ENCODE results near the gene EML6.
A peak's percentile ranks its signal among the peaks of the same experiment; 100 is the strongest.

EML6 gene

GRCh38 chr2:55006306-55006705 is 282.8 kb downstream of the EML6 start:
- peak overlapping the region; percentile 17 to 79 (median 53) for H3K27ac Mint-ChIP-seq
- no peak overlapping the region for H3K4me3 Mint-ChIP-seq
- H3K9me3 Mint-ChIP-seq, result no peaks in the 10 kb centered on the region
- H3K27me3 Mint-ChIP-seq (ENCODE audit: low read depth), result no peaks in the 10 kb centered on the region
- H3K4me1 Mint-ChIP-seq, result peaks cover 77% of the 10 kb centered on the region
- no peak for TF ChIP-seq CTCF (IDR thresholded peaks at IDR 0.05; ENCODE audit: unreplicated experiment in 3 of 3)
- no peaks in the 10 kb centered on the region for H3K36me3 Mint-ChIP-seq (ENCODE audit: low read depth)

GRCh38 chr2:55009277-55010060 is 286.0 kb downstream of the EML6 start:
- no peak for TF ChIP-seq CTCF (IDR thresholded peaks at IDR 0.05; ENCODE audit: unreplicated experiment in 3 of 3)
- Mint-ChIP-seq H3K9me3 (no peaks in the 10 kb centered on the region), H3K27me3 (ENCODE audit: low read depth) (no peaks in the 10 kb centered on the region), H3K4me3 (peak overlapping the region; percentile 42 to 89 (median 68)), H3K27ac (peak overlapping the region; percentile 70 to 84 (median 83)), H3K36me3 (ENCODE audit: low read depth) (no peaks in the 10 kb centered on the region), H3K4me1 (peaks cover 84% of the 10 kb centered on the region)

GRCh38 chr2:55010149-55010591 is 286.7 kb downstream of the EML6 start:
- no peaks in the 10 kb centered on the region for H3K9me3 Mint-ChIP-seq
- no peaks in the 10 kb centered on the region for H3K27me3 Mint-ChIP-seq (ENCODE audit: low read depth)
- peak overlapping the region; percentile 70 to 84 (median 83) for H3K27ac Mint-ChIP-seq
- peaks cover 84% of the 10 kb centered on the region for H3K4me1 Mint-ChIP-seq
- peaks cover 3% of the 10 kb centered on the region for H3K36me3 Mint-ChIP-seq (ENCODE audit: low read depth)
- peak overlapping the region; percentile 68 to 89 (median 80) for H3K4me3 Mint-ChIP-seq
- no peak for TF ChIP-seq CTCF (IDR thresholded peaks at IDR 0.05; ENCODE audit: unreplicated experiment in 3 of 3)

GRCh38 chr2:55010915-55011314 is 287.5 kb downstream of the EML6 start:
- peaks cover 8% of the 10 kb centered on the region for H3K36me3 Mint-ChIP-seq (ENCODE audit: low read depth)
- peak overlapping the region; percentile 34 to 94 (median 70) for H3K27ac Mint-ChIP-seq
- no peaks in the 10 kb centered on the region for H3K27me3 Mint-ChIP-seq (ENCODE audit: low read depth)
- no peak for TF ChIP-seq CTCF (IDR thresholded peaks at IDR 0.05; ENCODE audit: unreplicated experiment in 3 of 3)
- no peaks in the 10 kb centered on the region for H3K9me3 Mint-ChIP-seq
- peak overlapping the region in 1 of 3 experiments; percentile 63 for H3K4me3 Mint-ChIP-seq
- H3K4me1 Mint-ChIP-seq, result peaks cover 82% of the 10 kb centered on the region

GRCh38 chr2:55011831-55012671 is 288.6 kb downstream of the EML6 start:
- Mint-ChIP-seq H3K9me3 (no peaks in the 10 kb centered on the region), H3K4me1 (peaks cover 70% of the 10 kb centered on the region), H3K36me3 (ENCODE audit: low read depth) (peaks cover 8% of the 10 kb centered on the region), H3K4me3 (peak overlapping the region; percentile 47 to 63 (median 58)), H3K27ac (peak overlapping the region; percentile 86 to 94 (median 92)), H3K27me3 (ENCODE audit: low read depth) (no peaks in the 10 kb centered on the region)
- no peak for TF ChIP-seq CTCF (IDR thresholded peaks at IDR 0.05; ENCODE audit: unreplicated experiment in 3 of 3)

All from nephron (organoid).